WTC11 (cell line): ENCODE results near the gene MRC2. TPM values are rescaled to one million over a fixed set of nuclear protein-coding genes. Genes with fewer than 3 reads are reported as not detected.

ENCODE experiments used
- ATAC-seq: fragments of 200-7000 bp; cut with Tn5 transposase; 2 replicates; pipeline ENCODE4 v1.10.0; 2021; ENCODE audit warnings: mild to moderate bottlenecking, moderate library complexity
- CTCF ChIA-PET: fragments of 300-600 bp; sonication (Branson Sonifier 250); formaldehyde crosslinking; loops from one replicate; lab custom pipeline; 2021; ENCODE audit warnings: antibody characterized with exemption; lab: Charles Lee
- POLR2A ChIA-PET: fragments of 350-600 bp; sonication (Branson Sonifier 250); formaldehyde crosslinking; loops from one replicate; lab custom pipeline; 2021; ENCODE audit warnings: antibody characterized with exemption; lab: Charles Lee
- DNase-seq: peaks from one replicate; pipeline ENCODE4 v3.0.0; 2021; ENCODE audit warnings: low spot score
- H3K27ac Mint-ChIP-seq: 2 replicates; pipeline ENCODE4 v1.8.0; 2021; ENCODE audit warnings: mixed read lengths
- H3K27me3 Mint-ChIP-seq: 2 replicates; pipeline ENCODE4 v1.8.0; 2021; ENCODE audit warnings: low read depth, mild to moderate bottlenecking, moderate library complexity, mixed read lengths
- H3K36me3 Mint-ChIP-seq: 2 replicates; pipeline ENCODE4 v1.8.0; 2021; ENCODE audit warnings: mixed read lengths
- H3K4me1 Mint-ChIP-seq: 2 replicates; pipeline ENCODE4 v1.8.0; 2022; ENCODE audit warnings: mixed read lengths
- H3K4me3 Mint-ChIP-seq: 2 replicates; pipeline ENCODE4 v1.8.0; 2021; ENCODE audit warnings: mild to moderate bottlenecking, moderate library complexity, mixed read lengths
- H3K9me3 Mint-ChIP-seq: 2 replicates; pipeline ENCODE4 v1.8.0; 2021; ENCODE audit warnings: mixed read lengths
- FOXJ3 ChIP-seq: sonication (generic); formaldehyde crosslinking; IDR thresholded peaks from 2 replicates; pipeline ENCODE4 v1.9.0; 2021; ENCODE audit warnings: missing genetic modification reagents, mild to moderate bottlenecking, borderline replicate concordance
- GABPB1 ChIP-seq: sonication (generic); formaldehyde crosslinking; IDR thresholded peaks from 2 replicates; pipeline ENCODE4 v1.8.1; 2023; ENCODE audit warnings: mild to moderate bottlenecking, missing genetic modification reagents
- JUN ChIP-seq: sonication (generic); formaldehyde crosslinking; IDR thresholded peaks from 2 replicates; pipeline ENCODE4 v1.8.0; 2023; ENCODE audit warnings: mild to moderate bottlenecking, missing genetic modification reagents
- NFYB ChIP-seq: sonication (generic); formaldehyde crosslinking; conservative IDR thresholded peaks from 2 replicates; pipeline ENCODE4 v1.8.0; 2022; ENCODE audit warnings: low read depth, missing genetic modification reagents
- RORB ChIP-seq: fragments of 250-450 bp; sonication (Bioruptor Pico); IDR thresholded peaks from 2 replicates; pipeline ENCODE4 v1.9.0; 2021; ENCODE audit warnings: mild to moderate bottlenecking
- SMAD3 ChIP-seq: sonication (generic); formaldehyde crosslinking; IDR thresholded peaks from 2 replicates; pipeline ENCODE4 v1.8.0; 2022; ENCODE audit warnings: missing genetic modification reagents, mild to moderate bottlenecking, borderline replicate concordance
- SP1 ChIP-seq: sonication (generic); formaldehyde crosslinking; conservative IDR thresholded peaks from 2 replicates; pipeline ENCODE4 v1.8.1; 2022; ENCODE audit warnings: missing genetic modification reagents
- TCF7 ChIP-seq: sonication (generic); formaldehyde crosslinking; IDR thresholded peaks from 2 replicates; pipeline ENCODE4 v1.8.0; 2022; ENCODE audit warnings: mild to moderate bottlenecking, low read depth, missing genetic modification reagents, moderate library complexity
- TP53 ChIP-seq: sonication (generic); formaldehyde crosslinking; IDR thresholded peaks from 2 replicates; pipeline ENCODE4 v1.8.1; 2023; ENCODE audit warnings: mild to moderate bottlenecking, missing genetic modification reagents
- ZNF121 ChIP-seq: sonication (generic); formaldehyde crosslinking; IDR thresholded peaks from 2 replicates; pipeline ENCODE4 v1.8.0; 2023; ENCODE audit warnings: missing genetic modification reagents
- ZNF219 ChIP-seq: sonication (generic); formaldehyde crosslinking; IDR thresholded peaks from 2 replicates; pipeline ENCODE4 v1.8.0; 2023; ENCODE audit warnings: missing genetic modification reagents, mild to moderate bottlenecking, borderline replicate concordance
- ZNF396 ChIP-seq: fragments of 250-450 bp; sonication (Bioruptor Pico); IDR thresholded peaks from 2 replicates; pipeline ENCODE4 v1.8.0; 2021; ENCODE audit warnings: mild to moderate bottlenecking, moderate library complexity, borderline replicate concordance
- ZNF416 ChIP-seq: fragments of 250-450 bp; sonication (Bioruptor Pico); IDR thresholded peaks from 2 replicates; pipeline ENCODE4 v1.9.0; 2021; ENCODE audit warnings: mild to moderate bottlenecking, inconsistent platforms
- total RNA-seq: library from RNA; stranded (reverse); gene quantifications from 3 replicates; pipeline ENCODE4 v1.2.3, GENCODE V29; 2021
- TF ChIP-seq, protein P1 (sequence below): sonication (generic); formaldehyde crosslinking; IDR thresholded peaks from 2 replicates; pipeline ENCODE4 v1.8.0; 2023; ENCODE audit warnings: missing genetic modification reagents
- TF ChIP-seq, protein P2 (sequence below): sonication (generic); formaldehyde crosslinking; IDR thresholded peaks from 2 replicates; pipeline ENCODE4 v1.8.1; 2023; ENCODE audit warnings: mild to moderate bottlenecking, missing genetic modification reagents, moderate library complexity
- TF ChIP-seq, protein P3 (sequence below): sonication (generic); formaldehyde crosslinking; IDR thresholded peaks from 2 replicates; pipeline ENCODE4 v1.8.0; 2022; ENCODE audit warnings: mild to moderate bottlenecking, missing genetic modification reagents
- TF ChIP-seq, protein P4 (sequence below): sonication (generic); formaldehyde crosslinking; IDR thresholded peaks from 2 replicates; pipeline ENCODE4 v1.8.0; 2023; ENCODE audit warnings: missing genetic modification reagents, mild to moderate bottlenecking, borderline replicate concordance
- TF ChIP-seq, protein P5 (sequence below): sonication (generic); formaldehyde crosslinking; IDR thresholded peaks from 2 replicates; pipeline ENCODE4 v1.8.1; 2023; ENCODE audit warnings: mild to moderate bottlenecking, missing genetic modification reagents, moderate library complexity
- TF ChIP-seq, protein P6 (sequence below): fragments of 250-450 bp; sonication (Bioruptor Pico); conservative IDR thresholded peaks from 2 replicates; pipeline ENCODE4 v1.9.0; 2021; ENCODE audit warnings: mild to moderate bottlenecking

MRC2 gene
- total RNA-seq, 1 experiment from 2014 or later: 35.3 TPM

DNA sequence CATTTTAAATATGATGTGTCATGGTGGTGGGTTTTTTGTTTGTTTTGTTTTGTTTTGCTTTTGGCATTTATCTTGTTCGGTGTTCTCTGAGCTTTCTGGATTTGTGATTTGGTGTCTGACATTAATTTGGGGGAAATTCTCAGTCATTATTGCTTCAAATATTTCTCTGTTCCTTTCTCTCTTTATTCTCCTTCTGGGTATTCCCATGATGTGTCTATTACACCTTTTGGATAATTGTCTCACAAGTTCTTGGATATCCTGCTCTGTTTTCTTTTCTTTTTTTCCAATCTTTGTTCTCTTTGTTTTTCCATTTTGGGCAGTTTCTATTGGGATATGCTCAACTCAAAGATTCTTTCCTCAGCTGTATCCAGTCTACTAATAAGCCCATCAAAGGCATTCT, 92.1 kb downstream of the MRC2 start:
- no peaks in the 10 kb centered on the region for H3K36me3 Mint-ChIP-seq
- ChIA-PET POLR2A (no interaction called here), CTCF (interaction anchor here (0.9 to 2.1 kb wide), 5 partner anchors 13 to 82 kb away, joined by 3 to 6 read pairs (median 4); no protein-coding TSS in a partner anchor)
- peaks cover 30% of the 10 kb centered on the region for H3K4me1 Mint-ChIP-seq
- H3K9me3 Mint-ChIP-seq: no peaks in the 10 kb centered on the region
- H3K4me3 Mint-ChIP-seq: no peak overlapping the region
- no peak for TF ChIP-seq ZNF219 (CRISPR knock-in tag)
- DNase-seq (no peak), ATAC-seq (no peak)
- H3K27ac Mint-ChIP-seq: no peak overlapping the region
- H3K27me3 Mint-ChIP-seq: no peaks in the 10 kb centered on the region

DNA sequence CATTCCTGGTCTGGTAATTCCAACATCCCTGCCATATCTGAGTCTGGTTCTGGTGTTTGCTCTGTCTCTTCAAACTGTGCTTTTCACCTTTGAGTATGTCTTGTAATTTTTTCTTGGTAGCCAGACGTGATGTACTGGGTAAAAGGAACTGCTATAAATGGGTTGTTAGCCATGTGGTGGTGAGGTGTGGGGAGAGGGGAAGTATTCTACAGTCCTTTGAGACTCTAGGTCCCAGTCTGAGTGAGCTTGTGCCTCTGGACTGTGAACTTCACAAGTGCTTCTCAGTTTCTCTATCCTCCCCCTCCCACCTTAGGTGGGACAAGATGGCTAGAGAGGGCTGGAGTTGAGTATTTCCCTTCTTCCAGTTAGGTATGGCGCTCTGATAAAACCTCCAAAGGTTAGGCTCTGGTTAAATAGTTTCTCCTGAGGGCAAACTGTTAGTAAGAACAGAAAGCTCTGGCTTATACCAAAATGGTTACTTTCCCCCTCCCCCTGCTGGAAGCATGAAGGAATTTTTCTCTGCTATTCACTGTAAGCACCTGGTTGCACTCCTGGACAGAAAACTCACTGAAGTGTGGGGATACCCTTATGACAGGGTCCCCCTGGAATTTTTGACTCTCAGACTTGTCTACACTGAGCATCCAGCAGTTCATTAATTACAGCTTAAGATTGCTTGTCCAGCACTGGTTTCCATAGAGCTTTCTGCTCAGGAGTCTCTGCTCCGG, 92.8 kb downstream of the MRC2 start:
- Mint-ChIP-seq H3K27ac (no peak overlapping the region), H3K27me3 (no peaks in the 10 kb centered on the region), H3K4me1 (peaks cover 35% of the 10 kb centered on the region), H3K4me3 (no peak overlapping the region), H3K36me3 (no peaks in the 10 kb centered on the region)
- DNase-seq (no peak), ATAC-seq (peak; percentile 75)
- POLR2A ChIA-PET: no interaction called here
- TF ChIP-seq SP1 (CRISPR knock-in tag) (no peak), ZNF416 (no peak), JUN (no peak), NFYB (no peak), FOXJ3 (CRISPR knock-in tag) (no peak), GABPB1 (CRISPR knock-in tag) (no peak), RORB (CRISPR knock-in tag) (no peak), TP53 (CRISPR knock-in tag) (no peak), TCF7 (CRISPR knock-in tag) (no peak), ZNF121 (CRISPR knock-in tag) (no peak), ZNF396 (CRISPR knock-in tag) (no peak), SMAD3 (CRISPR knock-in tag) (no peak)
- TF ChIP-seq, protein P1, sequence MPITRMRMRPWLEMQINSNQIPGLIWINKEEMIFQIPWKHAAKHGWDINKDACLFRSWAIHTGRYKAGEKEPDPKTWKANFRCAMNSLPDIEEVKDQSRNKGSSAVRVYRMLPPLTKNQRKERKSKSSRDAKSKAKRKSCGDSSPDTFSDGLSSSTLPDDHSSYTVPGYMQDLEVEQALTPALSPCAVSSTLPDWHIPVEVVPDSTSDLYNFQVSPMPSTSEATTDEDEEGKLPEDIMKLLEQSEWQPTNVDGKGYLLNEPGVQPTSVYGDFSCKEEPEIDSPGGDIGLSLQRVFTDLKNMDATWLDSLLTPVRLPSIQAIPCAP (CRISPR knock-in tag): no peak
- TF ChIP-seq, protein P2, sequence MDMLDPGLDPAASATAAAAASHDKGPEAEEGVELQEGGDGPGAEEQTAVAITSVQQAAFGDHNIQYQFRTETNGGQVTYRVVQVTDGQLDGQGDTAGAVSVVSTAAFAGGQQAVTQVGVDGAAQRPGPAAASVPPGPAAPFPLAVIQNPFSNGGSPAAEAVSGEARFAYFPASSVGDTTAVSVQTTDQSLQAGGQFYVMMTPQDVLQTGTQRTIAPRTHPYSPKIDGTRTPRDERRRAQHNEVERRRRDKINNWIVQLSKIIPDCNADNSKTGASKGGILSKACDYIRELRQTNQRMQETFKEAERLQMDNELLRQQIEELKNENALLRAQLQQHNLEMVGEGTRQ (CRISPR knock-in tag): no peak
- TF ChIP-seq, protein P3, sequence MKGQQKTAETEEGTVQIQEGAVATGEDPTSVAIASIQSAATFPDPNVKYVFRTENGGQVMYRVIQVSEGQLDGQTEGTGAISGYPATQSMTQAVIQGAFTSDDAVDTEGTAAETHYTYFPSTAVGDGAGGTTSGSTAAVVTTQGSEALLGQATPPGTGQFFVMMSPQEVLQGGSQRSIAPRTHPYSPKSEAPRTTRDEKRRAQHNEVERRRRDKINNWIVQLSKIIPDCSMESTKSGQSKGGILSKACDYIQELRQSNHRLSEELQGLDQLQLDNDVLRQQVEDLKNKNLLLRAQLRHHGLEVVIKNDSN (CRISPR knock-in tag): no peak
- TF ChIP-seq, protein P4, sequence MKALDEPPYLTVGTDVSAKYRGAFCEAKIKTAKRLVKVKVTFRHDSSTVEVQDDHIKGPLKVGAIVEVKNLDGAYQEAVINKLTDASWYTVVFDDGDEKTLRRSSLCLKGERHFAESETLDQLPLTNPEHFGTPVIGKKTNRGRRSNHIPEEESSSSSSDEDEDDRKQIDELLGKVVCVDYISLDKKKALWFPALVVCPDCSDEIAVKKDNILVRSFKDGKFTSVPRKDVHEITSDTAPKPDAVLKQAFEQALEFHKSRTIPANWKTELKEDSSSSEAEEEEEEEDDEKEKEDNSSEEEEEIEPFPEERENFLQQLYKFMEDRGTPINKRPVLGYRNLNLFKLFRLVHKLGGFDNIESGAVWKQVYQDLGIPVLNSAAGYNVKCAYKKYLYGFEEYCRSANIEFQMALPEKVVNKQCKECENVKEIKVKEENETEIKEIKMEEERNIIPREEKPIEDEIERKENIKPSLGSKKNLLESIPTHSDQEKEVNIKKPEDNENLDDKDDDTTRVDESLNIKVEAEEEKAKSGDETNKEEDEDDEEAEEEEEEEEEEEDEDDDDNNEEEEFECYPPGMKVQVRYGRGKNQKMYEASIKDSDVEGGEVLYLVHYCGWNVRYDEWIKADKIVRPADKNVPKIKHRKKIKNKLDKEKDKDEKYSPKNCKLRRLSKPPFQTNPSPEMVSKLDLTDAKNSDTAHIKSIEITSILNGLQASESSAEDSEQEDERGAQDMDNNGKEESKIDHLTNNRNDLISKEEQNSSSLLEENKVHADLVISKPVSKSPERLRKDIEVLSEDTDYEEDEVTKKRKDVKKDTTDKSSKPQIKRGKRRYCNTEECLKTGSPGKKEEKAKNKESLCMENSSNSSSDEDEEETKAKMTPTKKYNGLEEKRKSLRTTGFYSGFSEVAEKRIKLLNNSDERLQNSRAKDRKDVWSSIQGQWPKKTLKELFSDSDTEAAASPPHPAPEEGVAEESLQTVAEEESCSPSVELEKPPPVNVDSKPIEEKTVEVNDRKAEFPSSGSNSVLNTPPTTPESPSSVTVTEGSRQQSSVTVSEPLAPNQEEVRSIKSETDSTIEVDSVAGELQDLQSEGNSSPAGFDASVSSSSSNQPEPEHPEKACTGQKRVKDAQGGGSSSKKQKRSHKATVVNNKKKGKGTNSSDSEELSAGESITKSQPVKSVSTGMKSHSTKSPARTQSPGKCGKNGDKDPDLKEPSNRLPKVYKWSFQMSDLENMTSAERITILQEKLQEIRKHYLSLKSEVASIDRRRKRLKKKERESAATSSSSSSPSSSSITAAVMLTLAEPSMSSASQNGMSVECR (CRISPR knock-in tag): no peak
- TF ChIP-seq, protein P5, sequence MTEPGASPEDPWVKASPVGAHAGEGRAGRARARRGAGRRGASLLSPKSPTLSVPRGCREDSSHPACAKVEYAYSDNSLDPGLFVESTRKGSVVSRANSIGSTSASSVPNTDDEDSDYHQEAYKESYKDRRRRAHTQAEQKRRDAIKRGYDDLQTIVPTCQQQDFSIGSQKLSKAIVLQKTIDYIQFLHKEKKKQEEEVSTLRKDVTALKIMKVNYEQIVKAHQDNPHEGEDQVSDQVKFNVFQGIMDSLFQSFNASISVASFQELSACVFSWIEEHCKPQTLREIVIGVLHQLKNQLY (CRISPR knock-in tag): no peak
- TF ChIP-seq, protein P6, sequence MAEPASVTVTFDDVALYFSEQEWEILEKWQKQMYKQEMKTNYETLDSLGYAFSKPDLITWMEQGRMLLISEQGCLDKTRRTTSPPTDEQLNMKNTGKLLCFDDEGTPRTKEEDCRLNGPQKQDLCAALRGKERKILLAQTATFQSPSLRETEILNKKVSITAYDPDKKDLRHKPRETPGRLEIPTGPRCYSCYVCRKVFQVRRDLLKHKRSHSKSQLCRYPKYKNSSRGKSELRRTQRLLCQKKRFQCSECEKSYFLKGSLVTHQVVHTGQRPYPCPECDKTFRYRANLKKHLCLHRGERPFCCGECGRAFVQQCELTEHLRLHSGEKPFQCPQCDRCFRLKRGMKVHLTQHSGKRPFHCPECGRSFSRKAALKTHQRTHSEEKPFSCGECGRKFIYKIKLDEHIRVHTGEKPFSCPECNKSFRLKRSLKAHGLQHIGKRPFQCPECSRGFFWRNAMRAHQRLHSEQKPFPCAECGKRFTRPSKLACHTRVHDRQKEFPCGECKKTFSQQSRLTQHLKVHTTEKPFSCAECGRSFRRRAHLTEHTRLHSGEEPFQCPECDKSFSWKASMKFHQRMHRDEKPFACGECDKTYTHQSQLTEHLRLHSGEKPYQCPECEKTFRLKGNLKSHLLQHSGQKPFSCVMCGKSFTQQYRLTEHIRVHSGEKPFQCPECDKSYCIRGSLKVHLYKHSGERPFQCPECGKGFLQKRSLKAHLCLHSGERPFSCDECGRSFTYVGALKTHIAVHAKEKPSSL (CRISPR knock-in tag): no peak
- TF ChIP-seq, all 79 proteins: peak for 0
- CTCF ChIA-PET: interaction anchor here (0.7 to 2.1 kb wide), 10 partner anchors 9 to 129 kb away, joined by 3 to 6 read pairs (median 4); no protein-coding TSS in a partner anchor
- H3K9me3 Mint-ChIP-seq: no peaks in the 10 kb centered on the region
